ENCODE results near the gene RPUSD2.

DNA sequence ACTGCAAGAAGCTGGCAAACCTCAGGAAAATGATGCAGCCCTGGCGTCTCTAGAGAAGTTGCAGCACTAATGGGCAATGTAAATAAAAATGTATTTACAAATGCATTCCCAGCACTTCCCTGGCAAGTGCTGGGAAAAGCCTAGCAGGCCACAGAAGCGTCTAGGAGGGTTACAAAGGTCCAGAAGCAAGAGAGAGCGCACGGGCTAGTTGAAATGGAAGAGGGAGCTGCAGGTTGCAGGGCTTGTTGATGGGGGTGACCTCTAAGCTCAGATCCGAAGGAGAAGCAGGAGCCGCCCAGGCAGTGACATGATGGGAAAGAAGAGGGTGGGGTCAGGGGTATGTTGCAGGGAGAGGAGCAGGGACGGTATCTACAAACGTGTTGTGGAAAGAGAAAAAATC lies 22.3 kb downstream of the RPUSD2 start:
- no peak for TF ChIP-seq TEAD4 (IDR thresholded peaks at IDR 0.05; ENCODE audit: borderline replicate concordance, insufficient read depth)
- TF ChIP-seq CTCF (IDR thresholded peaks at IDR 0.05): no peak
- TF ChIP-seq NFIC (IDR thresholded peaks at IDR 0.05; ENCODE audit: borderline replicate concordance): no peak
- TF ChIP-seq TCF12 (IDR thresholded peaks at IDR 0.05): no peak
- TF ChIP-seq, protein P1, sequence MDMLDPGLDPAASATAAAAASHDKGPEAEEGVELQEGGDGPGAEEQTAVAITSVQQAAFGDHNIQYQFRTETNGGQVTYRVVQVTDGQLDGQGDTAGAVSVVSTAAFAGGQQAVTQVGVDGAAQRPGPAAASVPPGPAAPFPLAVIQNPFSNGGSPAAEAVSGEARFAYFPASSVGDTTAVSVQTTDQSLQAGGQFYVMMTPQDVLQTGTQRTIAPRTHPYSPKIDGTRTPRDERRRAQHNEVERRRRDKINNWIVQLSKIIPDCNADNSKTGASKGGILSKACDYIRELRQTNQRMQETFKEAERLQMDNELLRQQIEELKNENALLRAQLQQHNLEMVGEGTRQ (IDR thresholded peaks at IDR 0.05; ENCODE audit: borderline replicate concordance, low read depth, low read length): no peak

Measured in SK-N-SH (cell line).